ENCODE results near the gene TNKS2.
A peak's percentile ranks its signal among the peaks of the same experiment; 100 is the strongest.

The TNKS2 gene

DNA sequence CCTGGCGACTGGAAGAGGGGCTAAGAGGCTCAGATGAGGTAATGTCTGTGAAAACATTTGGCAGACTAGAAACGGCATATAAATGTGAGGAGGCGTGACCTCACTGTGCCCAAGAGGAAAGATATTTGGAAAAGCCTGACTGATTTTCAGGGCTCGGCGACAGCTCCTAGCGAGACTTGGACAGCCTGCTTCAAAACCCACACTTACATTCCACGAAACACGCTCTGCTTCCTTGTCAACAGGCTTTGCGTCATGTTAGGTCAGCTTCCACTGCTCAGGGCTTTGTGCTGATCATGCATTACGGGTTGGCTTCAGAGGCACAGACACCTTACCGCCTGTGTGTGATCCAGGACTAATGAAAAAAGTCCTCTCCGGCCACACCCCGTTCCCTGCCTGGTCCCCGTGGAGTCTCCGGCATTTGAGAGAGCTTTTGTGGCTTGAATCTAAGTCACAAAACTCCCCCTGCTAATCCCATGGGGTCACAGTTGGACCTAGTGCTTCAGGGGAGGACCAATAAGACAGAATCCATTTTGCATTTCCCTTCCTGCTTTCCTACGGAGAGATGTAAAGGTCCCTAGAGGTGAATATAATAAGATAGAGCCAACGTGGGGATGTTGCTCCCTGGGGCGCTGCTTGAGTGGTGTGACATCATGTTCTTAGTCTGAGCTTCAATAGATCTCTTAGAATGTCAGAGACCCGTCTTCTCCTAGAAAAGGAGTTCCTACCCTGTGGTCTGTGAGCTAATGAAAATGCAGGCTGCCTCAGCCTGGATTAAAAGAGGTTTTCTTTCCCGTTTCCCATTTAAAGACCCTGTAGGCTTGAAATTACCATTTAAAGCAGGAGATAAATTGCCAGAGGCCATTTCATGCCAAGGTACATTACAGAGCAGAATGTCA, 85.6 kb downstream of the TNKS2 start:
- peak overlapping the region; percentile 86 to 88 for H3K27ac ChIP-seq
- TF ChIP-seq, protein P1, sequence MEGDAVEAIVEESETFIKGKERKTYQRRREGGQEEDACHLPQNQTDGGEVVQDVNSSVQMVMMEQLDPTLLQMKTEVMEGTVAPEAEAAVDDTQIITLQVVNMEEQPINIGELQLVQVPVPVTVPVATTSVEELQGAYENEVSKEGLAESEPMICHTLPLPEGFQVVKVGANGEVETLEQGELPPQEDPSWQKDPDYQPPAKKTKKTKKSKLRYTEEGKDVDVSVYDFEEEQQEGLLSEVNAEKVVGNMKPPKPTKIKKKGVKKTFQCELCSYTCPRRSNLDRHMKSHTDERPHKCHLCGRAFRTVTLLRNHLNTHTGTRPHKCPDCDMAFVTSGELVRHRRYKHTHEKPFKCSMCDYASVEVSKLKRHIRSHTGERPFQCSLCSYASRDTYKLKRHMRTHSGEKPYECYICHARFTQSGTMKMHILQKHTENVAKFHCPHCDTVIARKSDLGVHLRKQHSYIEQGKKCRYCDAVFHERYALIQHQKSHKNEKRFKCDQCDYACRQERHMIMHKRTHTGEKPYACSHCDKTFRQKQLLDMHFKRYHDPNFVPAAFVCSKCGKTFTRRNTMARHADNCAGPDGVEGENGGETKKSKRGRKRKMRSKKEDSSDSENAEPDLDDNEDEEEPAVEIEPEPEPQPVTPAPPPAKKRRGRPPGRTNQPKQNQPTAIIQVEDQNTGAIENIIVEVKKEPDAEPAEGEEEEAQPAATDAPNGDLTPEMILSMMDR (IDR thresholded peaks at IDR 0.05) = no peak
- H3K4me3 ChIP-seq = peak overlapping the region; percentile 56
- peak; percentile 78 for DNase-seq (ENCODE audit: low spot score)

DNA sequence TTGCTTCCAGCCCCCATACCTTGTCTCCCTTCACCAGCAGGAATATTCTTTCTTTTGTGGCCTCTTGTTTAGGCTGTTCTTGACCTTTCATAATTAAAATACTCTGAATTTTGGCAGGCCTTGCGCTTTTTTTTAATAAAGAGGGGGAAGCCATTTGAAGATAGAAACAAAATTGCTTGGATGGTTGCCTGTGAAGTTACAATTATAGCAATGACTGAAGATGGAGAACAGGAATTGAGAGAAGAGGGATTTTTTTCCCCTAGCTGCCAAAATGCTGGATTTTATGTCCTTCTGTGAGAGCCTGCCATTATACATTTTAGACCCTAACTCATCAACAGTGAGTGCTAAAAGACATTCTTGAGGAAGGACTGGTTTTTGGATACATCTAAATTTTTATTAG, 86.3 kb downstream of the TNKS2 start:
- Histone ChIP-seq H3K27ac (peak overlapping the region; percentile 86 to 88), H3K4me3 (no peak overlapping the region)
- TF ChIP-seq, protein P1 (IDR thresholded peaks at IDR 0.05) = no peak

DNA sequence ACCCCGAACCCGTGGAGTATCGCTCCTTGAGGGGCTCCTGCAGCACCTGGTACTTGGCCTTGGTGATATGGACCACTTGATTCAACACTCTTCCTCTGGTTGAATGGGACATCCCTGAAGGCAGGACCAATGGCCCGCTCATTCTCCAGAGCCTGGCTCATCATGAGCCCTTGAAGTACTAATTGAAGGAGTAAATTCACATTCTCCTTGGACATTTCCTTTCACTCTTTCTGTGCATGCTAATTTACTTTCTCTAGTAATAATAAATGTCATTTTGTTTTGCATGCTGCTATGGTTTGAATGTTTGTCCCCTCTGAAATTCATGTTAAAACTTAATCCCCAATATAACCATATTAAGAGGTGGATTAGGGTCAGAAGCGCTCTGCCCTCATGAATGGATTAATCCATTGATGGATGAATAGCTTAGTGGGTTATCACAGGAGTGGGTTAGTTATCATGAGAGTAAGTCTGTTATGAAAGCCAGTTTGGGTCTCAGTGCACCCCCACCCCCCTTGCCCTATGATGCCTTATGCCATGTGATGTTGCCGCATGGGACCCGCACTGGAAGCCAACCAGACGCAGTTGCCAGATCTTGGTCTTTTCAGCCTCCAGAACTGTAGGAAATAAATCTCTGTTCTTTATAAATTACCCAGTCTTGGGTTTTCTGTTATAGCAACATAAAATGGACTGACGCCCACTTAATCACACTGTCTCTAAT, 87.3 kb downstream of the TNKS2 start:
- Histone ChIP-seq H3K4me3 (no peak overlapping the region), H3K27ac (peak overlapping the region in 1 of 2 donors; percentile 88)
- DNase-seq (ENCODE audit: low spot score) = no peak
- TF ChIP-seq, protein P1 (IDR thresholded peaks at IDR 0.05) = no peak

More for the DNA sequence above, 86.3 kb downstream of the TNKS2 start:
- no peak for DNase-seq (ENCODE audit: low spot score)

DNA sequence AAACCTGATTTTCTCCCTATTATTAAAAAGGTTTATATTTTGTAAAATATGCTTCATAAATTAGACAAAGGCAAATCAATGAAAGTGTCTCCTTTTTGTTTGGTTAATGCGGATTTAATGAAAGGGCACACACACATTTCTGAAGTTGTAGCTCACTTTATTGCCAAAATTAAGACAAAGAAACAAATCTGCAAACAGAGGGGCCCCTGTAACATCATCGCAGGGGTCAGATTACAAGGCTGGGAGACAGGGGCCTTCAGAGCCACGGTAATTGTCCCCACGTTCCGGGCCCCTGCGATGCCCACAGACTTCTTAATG, 88.7 kb downstream of the TNKS2 start:
- H3K27ac ChIP-seq = peak overlapping the region; percentile 44 to 59
- H3K4me3 ChIP-seq = peak overlapping the region; percentile 84
- TF ChIP-seq, protein P1 (IDR thresholded peaks at IDR 0.05) = no peak
- no peak for DNase-seq (ENCODE audit: low spot score)

DNA sequence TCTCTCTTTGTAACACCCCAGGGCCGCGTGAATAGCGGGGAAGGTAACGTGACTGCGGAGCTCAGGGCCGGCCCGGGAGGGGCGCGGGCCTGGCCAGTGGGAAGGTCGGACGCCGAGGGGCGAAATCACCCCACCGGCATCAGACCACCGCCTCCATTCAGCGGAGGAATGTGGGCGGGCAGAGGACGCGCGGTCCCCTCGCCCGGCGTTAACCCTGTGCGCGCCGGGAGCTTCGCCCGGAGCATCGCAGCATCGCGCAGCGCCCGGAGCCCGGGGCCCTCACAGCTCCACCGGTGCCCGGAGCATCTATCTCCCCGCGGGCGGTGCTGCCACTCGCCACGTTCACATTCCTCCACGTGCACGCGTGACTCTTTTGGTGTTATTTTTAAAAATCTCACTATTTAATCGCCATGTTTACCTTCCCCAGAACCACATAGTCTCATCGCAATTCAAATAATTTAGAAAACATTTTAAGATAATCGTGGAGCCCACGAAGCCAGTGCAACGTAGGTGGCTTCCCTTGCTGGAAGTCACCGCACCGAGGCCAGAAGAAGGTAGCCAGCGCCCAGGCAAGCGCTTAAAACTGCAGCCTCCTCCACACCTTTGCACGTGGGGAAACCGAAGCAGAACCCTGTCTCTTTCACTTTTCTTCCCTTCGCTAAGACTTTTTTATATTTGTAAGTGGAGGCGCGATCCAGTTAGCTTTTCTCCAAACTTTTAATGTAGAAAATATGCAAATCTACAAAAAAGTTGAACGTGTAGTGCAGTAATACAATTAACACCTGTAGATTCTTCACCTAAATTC, 89.2 kb downstream of the TNKS2 start:
- peak overlapping the region; percentile 84 for H3K4me3 ChIP-seq
- DNase-seq (ENCODE audit: low spot score) = no peak
- TF ChIP-seq, protein P1 (IDR thresholded peaks at IDR 0.05) = no peak
- peak overlapping the region; percentile 44 to 59 for H3K27ac ChIP-seq

DNA sequence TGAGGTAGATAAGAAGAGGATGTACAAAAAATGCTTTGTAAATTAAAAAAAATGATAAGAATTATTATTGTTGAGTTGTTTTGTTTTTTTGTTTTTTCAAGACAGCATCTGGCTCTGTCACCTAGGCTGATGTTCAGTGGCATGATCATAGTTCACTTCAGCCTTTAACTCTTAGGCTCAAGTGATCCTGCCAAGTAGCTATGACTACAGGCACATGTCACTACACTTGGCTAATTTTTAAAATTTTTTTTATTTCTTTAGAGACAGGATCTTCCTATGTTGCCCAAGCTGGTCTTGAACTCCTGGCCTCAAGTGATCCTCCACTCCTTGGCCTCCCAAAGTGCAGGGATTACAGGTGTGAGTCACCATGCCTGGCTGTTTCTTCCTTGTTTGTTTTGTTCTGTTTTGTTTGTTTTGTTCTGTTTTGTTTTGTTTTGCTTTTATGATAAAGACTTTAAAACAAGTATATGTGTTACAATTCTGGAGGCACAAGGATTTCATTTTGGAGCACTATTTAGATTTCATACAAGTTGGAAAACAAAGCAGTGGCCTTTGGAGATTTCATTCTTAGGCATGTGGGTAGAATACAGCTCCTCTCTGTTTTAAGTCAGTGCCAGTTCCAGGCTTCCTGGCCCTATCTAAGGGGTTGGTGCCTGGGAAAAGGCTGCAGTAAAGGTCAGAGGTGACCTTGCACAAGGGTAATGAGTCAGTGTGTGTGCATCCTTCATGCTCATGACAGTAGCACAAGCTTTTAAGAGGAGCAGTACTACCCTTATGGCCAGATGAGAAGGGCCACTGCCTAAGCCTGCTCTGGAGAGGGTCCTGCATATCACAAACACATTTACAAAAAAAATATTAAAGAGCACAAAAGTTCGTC, 93.1 kb downstream of the TNKS2 start:
- TF ChIP-seq, protein P1 (IDR thresholded peaks at IDR 0.05) = no peak
- H3K27ac ChIP-seq = no peak overlapping the region
- no peak for DNase-seq (ENCODE audit: low spot score)

More for the DNA sequence above, 93.1 kb downstream of the TNKS2 start:
- H3K4me3 ChIP-seq = no peak overlapping the region
